Keratinocyte (primary cell): Measurements from ENCODE around the gene ATG9B. TPM values are rescaled to one million over a fixed set of nuclear protein-coding genes. Genes with fewer than 3 reads are reported as not detected.

Source experiments
- DNase-seq: peaks from one replicate; pipeline ENCODE4 v3.0.0-alpha.2; 2011; ENCODE audit warnings: low read depth, missing footprints, low spot score
- FAIRE-seq: peaks from 2 replicates; lab custom pipeline; 2011; peaks lifted over from hg19 to GRCh38; lab: Jason Lieb, UNC
- H2AFZ ChIP-seq: 2 replicates; pipeline ENCODE4 v1.6.0; 2012; ENCODE audit warnings: low read length, control low read depth, inconsistent platforms; ENCODE audit not compliant: control insufficient read depth
- H3K27ac ChIP-seq: 2 replicates; pipeline ENCODE4 v1.5.1; 2011; ENCODE audit warnings: low read length; ENCODE audit not compliant: control insufficient read depth, insufficient read depth
- H3K27me3 ChIP-seq: 3 replicates; pipeline ENCODE4 v1.6.0; 2011; ENCODE audit warnings: low read length; ENCODE audit not compliant: control insufficient read depth, insufficient read depth; ENCODE audit errors: extremely low read depth
- H3K36me3 ChIP-seq, 2 experiments: 2 replicates in 1 of 2; 3 replicates in 1 of 2; pipeline ENCODE4 v1.5.1; 2011; ENCODE audit warnings: low read length in 2 of 2, mild to moderate bottlenecking in 1 of 2; ENCODE audit not compliant: control insufficient read depth in 2 of 2, insufficient read depth in 2 of 2; ENCODE audit errors: extremely low read depth in 1 of 2
- H3K4me1 ChIP-seq: 3 replicates; pipeline ENCODE4 v1.5.1; 2011; ENCODE audit warnings: low read length; ENCODE audit not compliant: control insufficient read depth, insufficient read depth; ENCODE audit errors: extremely low read depth
- H3K4me2 ChIP-seq: 3 replicates; pipeline ENCODE4 v1.6.0; 2011; ENCODE audit warnings: low read depth, low read length; ENCODE audit not compliant: control insufficient read depth, insufficient read depth; ENCODE audit errors: extremely low read depth
- H3K4me3 ChIP-seq, 3 experiments: fragments of 200-600 bp in 1 of 3; sonication (generic) in 1 of 3; 2 replicates in 2 of 3; 3 replicates in 1 of 3; pipeline ENCODE4 v1.5.1; 2011 to 2016; ENCODE audit warnings: low read length in 3 of 3, mild to moderate bottlenecking in 3 of 3, control low read depth in 2 of 3, inconsistent platforms in 1 of 3, low read depth in 1 of 3, mixed read lengths in 1 of 3, mixed run types in 1 of 3, moderate library complexity in 1 of 3; ENCODE audit not compliant: control insufficient read depth in 2 of 3, insufficient read depth in 2 of 3; ENCODE audit errors: extremely low read depth in 1 of 3
- H3K79me2 ChIP-seq: 2 replicates; pipeline ENCODE4 v1.6.0; 2012; ENCODE audit warnings: low read length; ENCODE audit not compliant: control insufficient read depth, insufficient read depth
- H3K9ac ChIP-seq: 3 replicates; pipeline ENCODE4 v1.6.0; 2011; ENCODE audit warnings: low read length; ENCODE audit not compliant: control insufficient read depth, insufficient read depth; ENCODE audit errors: extremely low read depth
- H3K9me1 ChIP-seq: 3 replicates; pipeline ENCODE4 v1.6.0; 2011; ENCODE audit warnings: low read length; ENCODE audit not compliant: control insufficient read depth, insufficient read depth; ENCODE audit errors: extremely low read depth
- H3K9me3 ChIP-seq: 2 replicates; pipeline ENCODE4 v1.5.1; 2012; ENCODE audit warnings: low read depth, low read length; ENCODE audit not compliant: control insufficient read depth
- H4K20me1 ChIP-seq: 3 replicates; pipeline ENCODE4 v1.6.0; 2011; ENCODE audit warnings: low read length; ENCODE audit not compliant: control insufficient read depth, insufficient read depth; ENCODE audit errors: extremely low read depth
- CTCF ChIP-seq, 3 experiments: IDR thresholded peaks in 1 of 3; conservative IDR thresholded peaks in 1 of 3; optimal IDR thresholded peaks in 1 of 3; 2 replicates in 2 of 3; 3 replicates in 1 of 3; pipeline versions ENCODE3 to v1.5.1; 2011; ENCODE audit warnings: low read length in 3 of 3, mild to moderate bottlenecking in 3 of 3, moderate library complexity in 2 of 3, control low read depth in 1 of 3, inconsistent platforms in 1 of 3; ENCODE audit not compliant: insufficient read depth in 2 of 3; ENCODE audit errors: extremely low read depth in 1 of 3
- EZH2 ChIP-seq: IDR thresholded peaks from one replicate; pipeline ENCODE4 v1.6.1; 2012; ENCODE audit warnings: inconsistent platforms, mild to moderate bottlenecking, low read length, moderate library complexity
- dilution Hi-C: fragments of 300-500 bp; cut with MboI; formaldehyde crosslinking; loops from one replicate; pipeline ENCODE4 v1.7.0; 2020; ENCODE audit warnings: low sequenced_read_pairs; ENCODE audit not compliant: extremely low pct_ligation_motif_present
- polyA plus RNA-seq, 5 experiments: library from polyadenylated mRNA; depleted of rRNA in 3 of 5; stranded (reverse) in 3 of 5; stranded (forward) in 1 of 5; unstranded in 1 of 5; fragments of >200 nt; gene quantifications; 1 replicate in 1 of 5; 2 replicates in 3 of 5; 3 replicates in 1 of 5; pipeline versions ENCODE4 v1.2.1 to v1.2.3, GENCODE V29; 2011 to 2012; ENCODE audit warnings: missing spikeins in 2 of 5, low read depth in 1 of 5, low replicate concordance in 1 of 5

Gene ATG9B
- polyA plus RNA-seq, 1 donor (not counting 4 experiments of a cell fraction or from before 2014, with no cell fraction given) = 0.12 TPM

- no peak for FAIRE-seq
- Histone ChIP-seq H4K20me1 (no peaks in the 10 kb centered on the region), H3K4me1 (peaks cover 3% of the 10 kb centered on the region), H3K9ac (no peak within 1 kb of the TSS), H3K9me3 (no peaks in the 10 kb centered on the region), H3K27me3 (peaks cover 4% of the 10 kb centered on the region), H3K79me2 (no peaks in the 10 kb centered on the region), H3K36me3 (peaks cover 0 to 9% of the 10 kb centered on the region in 2 experiments), H3K4me2 (no peak within 1 kb of the TSS), H3K4me3 (no peak within 1 kb of the TSS), H3K27ac (no peak within 1 kb of the TSS), H3K9me1 (no peaks in the 10 kb centered on the region), H2AFZ (no peak within 1 kb of the TSS)
- dilution Hi-C loops = no loop called here
- TF ChIP-seq EZH2 (no peak), CTCF (optimal IDR thresholded peaks at IDR 0.05 in 1 of 3, IDR thresholded peaks at IDR 0.05 in 1 of 3, conservative IDR thresholded peaks at IDR 0.05 in 1 of 3; ENCODE audit: extremely low read depth in 1 of 3, insufficient read depth in 2 of 3, low read length in 3 of 3) (no peak)
- no peak for DNase-seq
Measured at GRCh38 chr7:151047976-151048815, 23.9 kb upstream of the ATG9B start, which contains the start of gene ASIC3. TSS of gene ASIC3 (plus strand) at chr7:151048531. CDS start at chr7:151048886, 355 bp downstream.

- dilution Hi-C loops = no loop called here
- H3K9me1 ChIP-seq = no peaks in the 10 kb centered on the region
- no peak overlapping the region for H3K9ac ChIP-seq
- FAIRE-seq (no peak), DNase-seq (no peak)
- peaks cover 3% of the 10 kb centered on the region for H3K4me1 ChIP-seq
- no peak overlapping the region for H3K4me3 ChIP-seq
- H3K36me3 ChIP-seq = peaks cover 5 to 14% of the 10 kb centered on the region in 2 experiments
- H3K27ac ChIP-seq = no peak overlapping the region
- peaks cover 4% of the 10 kb centered on the region for H3K27me3 ChIP-seq
- no peaks in the 10 kb centered on the region for H3K79me2 ChIP-seq
- H3K4me2 ChIP-seq = no peak overlapping the region
- H2AFZ ChIP-seq = no peak overlapping the region
- TF ChIP-seq EZH2 (no peak), CTCF (optimal IDR thresholded peaks at IDR 0.05 in 1 of 3, IDR thresholded peaks at IDR 0.05 in 1 of 3, conservative IDR thresholded peaks at IDR 0.05 in 1 of 3; ENCODE audit: extremely low read depth in 1 of 3, insufficient read depth in 2 of 3, low read length in 3 of 3) (no peak)
- no peaks in the 10 kb centered on the region for H4K20me1 ChIP-seq
- H3K9me3 ChIP-seq = no peaks in the 10 kb centered on the region
Measured at GRCh38 chr7:151046603-151047573, 22.6 kb upstream of the ATG9B start.
